GM23338 (cell line): ENCODE measurements around the gene GABRB3. TPM values are rescaled to one million over a fixed set of nuclear protein-coding genes. Genes with fewer than 3 reads are reported as not detected.

Experiments
- ATAC-seq: fragments of 200-7000 bp; cut with Tn5 transposase; 3 replicates; pipeline ENCODE4 v1.9.1; 2020
- DNase-seq: peaks from one replicate; pipeline ENCODE4 v3.0.0-alpha.2; 2015; ENCODE audit warnings: low spot score
- H2AFZ ChIP-seq: fragments of 200-600 bp; sonication (generic); 2 replicates; pipeline ENCODE4 v1.8.0; 2016; ENCODE audit warnings: antibody characterized with exemption, mild to moderate bottlenecking, moderate library complexity
- H3F3A ChIP-seq: fragments of 200-600 bp; sonication (generic); replicated peaks from 2 replicates; pipeline ENCODE4 v1.8.0; 2017; ENCODE audit warnings: antibody characterized with exemption, mixed run types, low read depth
- H3K27ac ChIP-seq: fragments of 200-600 bp; sonication (generic); 2 replicates; pipeline ENCODE4 v1.6.1; 2016; ENCODE audit warnings: low read depth
- H3K27me3 ChIP-seq: fragments of 200-600 bp; sonication (generic); 2 replicates; pipeline ENCODE4 v1.8.0; 2016; ENCODE audit warnings: mild to moderate bottlenecking, mixed run types, moderate library complexity; ENCODE audit not compliant: insufficient read depth
- H3K36me3 ChIP-seq: fragments of 200-600 bp; sonication (generic); 2 replicates; pipeline ENCODE4 v1.8.0; 2016; ENCODE audit warnings: mild to moderate bottlenecking; ENCODE audit not compliant: insufficient read depth
- H3K4me1 ChIP-seq: fragments of 200-600 bp; sonication (generic); 2 replicates; pipeline ENCODE4 v1.8.0; 2016; ENCODE audit warnings: mild to moderate bottlenecking, moderate library complexity; ENCODE audit not compliant: insufficient read depth
- H3K4me2 ChIP-seq: fragments of 200-600 bp; sonication (generic); 2 replicates; pipeline ENCODE4 v1.7.1; 2017; ENCODE audit warnings: mixed run types
- H3K4me3 ChIP-seq: fragments of 200-600 bp; sonication (generic); 2 replicates; pipeline ENCODE4 v1.6.1; 2016; ENCODE audit warnings: mixed run types
- H3K79me2 ChIP-seq: fragments of 200-600 bp; sonication (generic); replicated peaks from 2 replicates; pipeline ENCODE4 v1.8.0; 2017; ENCODE audit warnings: mild to moderate bottlenecking; ENCODE audit not compliant: insufficient read depth
- H3K9me2 ChIP-seq: fragments of 200-600 bp; sonication (generic); 2 replicates; pipeline ENCODE4 v1.8.0; 2017; ENCODE audit not compliant: insufficient read depth
- H4K20me1 ChIP-seq: fragments of 200-600 bp; sonication (generic); replicated peaks from 2 replicates; pipeline ENCODE4 v1.8.0; 2017; ENCODE audit warnings: mild to moderate bottlenecking; ENCODE audit not compliant: insufficient read depth
- H3K27ac Mint-ChIP-seq: 2 replicates; pipeline ENCODE4 v1.8.0; 2020; ENCODE audit warnings: inconsistent platforms, mild to moderate bottlenecking, moderate library complexity, mixed read lengths
- H3K27me3 Mint-ChIP-seq: 3 replicates; pipeline ENCODE4 v1.8.0; 2022; ENCODE audit warnings: low read depth, mild to moderate bottlenecking, moderate library complexity, mixed read lengths, inconsistent platforms; ENCODE audit not compliant: insufficient read depth, poor library complexity
- H3K36me3 Mint-ChIP-seq: 3 replicates; pipeline ENCODE4 v1.8.0; 2021; ENCODE audit warnings: low read depth, mild to moderate bottlenecking, inconsistent platforms, moderate library complexity, mixed read lengths
- H3K4me1 Mint-ChIP-seq: 3 replicates; pipeline ENCODE4 v1.8.0; 2020; ENCODE audit warnings: mild to moderate bottlenecking, inconsistent platforms, mixed read lengths
- H3K4me3 Mint-ChIP-seq: 3 replicates; pipeline ENCODE4 v1.8.0; 2021; ENCODE audit warnings: moderate library complexity, mild to moderate bottlenecking, inconsistent platforms, mixed read lengths
- H3K9me3 Mint-ChIP-seq: 3 replicates; pipeline ENCODE4 v1.8.0; 2020; ENCODE audit warnings: moderate library complexity, mild to moderate bottlenecking, inconsistent platforms, mixed read lengths
- CREB1 ChIP-seq: fragments of 250-450 bp; sonication (Bioruptor Pico); IDR thresholded peaks from 2 replicates; pipeline ENCODE4 v1.5.0; 2020; ENCODE audit warnings: low read depth, mild to moderate bottlenecking, moderate library complexity
- EZH2 ChIP-seq: fragments of 200-600 bp; sonication (generic); IDR thresholded peaks from one replicate; pipeline ENCODE4 v1.8.0; 2017; ENCODE audit warnings: antibody characterized with exemption, mild to moderate bottlenecking, low read depth; ENCODE audit not compliant: unreplicated experiment
- EZH2phosphoT487 ChIP-seq: fragments of 200-600 bp; sonication (generic); IDR thresholded peaks from one replicate; pipeline ENCODE4 v1.8.1; 2018; ENCODE audit warnings: antibody characterized with exemption; ENCODE audit not compliant: unreplicated experiment
- STAT1 ChIP-seq: IDR thresholded peaks from one replicate; pipeline ENCODE4 v1.6.1; 2016; ENCODE audit warnings: antibody characterized with exemption; ENCODE audit not compliant: unreplicated experiment
- polyA plus RNA-seq: library from polyadenylated mRNA; unstranded; fragments of >200 nt; fragmentation: Nextera tagmentation; extraction: Ambion mirVana; gene quantifications from 2 replicates; pipeline ENCODE4 v1.2.1, GENCODE V29; 2016
- total RNA-seq: library from RNA; depleted of rRNA; stranded (reverse); fragments of >200 nt; shearing (Covaris generic); gene quantifications from 2 replicates; pipeline ENCODE4 v1.2.3, GENCODE V29; 2014
- TF ChIP-seq, protein P1 (sequence below): fragments of 250-450 bp; sonication (Bioruptor Pico); IDR thresholded peaks from 2 replicates; pipeline ENCODE4 v1.5.0; 2020; ENCODE audit warnings: mild to moderate bottlenecking, moderate library complexity

GABRB3 gene
- total and polyA plus RNA-seq, 2 experiments from 2014 or later = 56.5 to 131 TPM

- Histone ChIP-seq H3F3A (peaks cover 4% of the 10 kb centered on the region; the same call in 1 of the 2 replicates), H3K36me3 (no peaks in the 10 kb centered on the region), H3K4me2 (peak overlapping the region; percentile 52), H3K4me1 (peaks cover 65% of the 10 kb centered on the region), H3K9me2 (peaks cover 12% of the 10 kb centered on the region), H4K20me1 (peaks cover 4% of the 10 kb centered on the region; the same call in 1 of the 2 replicates), H3K27me3 (no peaks in the 10 kb centered on the region), H3K27ac (peak overlapping the region; percentile 82), H3K79me2 (peaks cover 72% of the 10 kb centered on the region), H3K4me3 (no peak overlapping the region), H2AFZ (no peak overlapping the region)
- Mint-ChIP-seq H3K27ac (peak overlapping the region; percentile 15; the same call in 1 of the 2 replicates), H3K4me3 (no peak overlapping the region), H3K4me1 (peaks cover 77% of the 10 kb centered on the region), H3K36me3 (peaks cover 26% of the 10 kb centered on the region), H3K27me3 (peaks cover 5% of the 10 kb centered on the region), H3K9me3 (peaks cover 7% of the 10 kb centered on the region; the same call in 2 of the 3 replicates)
- no peak for DNase-seq
- TF ChIP-seq, protein P1, sequence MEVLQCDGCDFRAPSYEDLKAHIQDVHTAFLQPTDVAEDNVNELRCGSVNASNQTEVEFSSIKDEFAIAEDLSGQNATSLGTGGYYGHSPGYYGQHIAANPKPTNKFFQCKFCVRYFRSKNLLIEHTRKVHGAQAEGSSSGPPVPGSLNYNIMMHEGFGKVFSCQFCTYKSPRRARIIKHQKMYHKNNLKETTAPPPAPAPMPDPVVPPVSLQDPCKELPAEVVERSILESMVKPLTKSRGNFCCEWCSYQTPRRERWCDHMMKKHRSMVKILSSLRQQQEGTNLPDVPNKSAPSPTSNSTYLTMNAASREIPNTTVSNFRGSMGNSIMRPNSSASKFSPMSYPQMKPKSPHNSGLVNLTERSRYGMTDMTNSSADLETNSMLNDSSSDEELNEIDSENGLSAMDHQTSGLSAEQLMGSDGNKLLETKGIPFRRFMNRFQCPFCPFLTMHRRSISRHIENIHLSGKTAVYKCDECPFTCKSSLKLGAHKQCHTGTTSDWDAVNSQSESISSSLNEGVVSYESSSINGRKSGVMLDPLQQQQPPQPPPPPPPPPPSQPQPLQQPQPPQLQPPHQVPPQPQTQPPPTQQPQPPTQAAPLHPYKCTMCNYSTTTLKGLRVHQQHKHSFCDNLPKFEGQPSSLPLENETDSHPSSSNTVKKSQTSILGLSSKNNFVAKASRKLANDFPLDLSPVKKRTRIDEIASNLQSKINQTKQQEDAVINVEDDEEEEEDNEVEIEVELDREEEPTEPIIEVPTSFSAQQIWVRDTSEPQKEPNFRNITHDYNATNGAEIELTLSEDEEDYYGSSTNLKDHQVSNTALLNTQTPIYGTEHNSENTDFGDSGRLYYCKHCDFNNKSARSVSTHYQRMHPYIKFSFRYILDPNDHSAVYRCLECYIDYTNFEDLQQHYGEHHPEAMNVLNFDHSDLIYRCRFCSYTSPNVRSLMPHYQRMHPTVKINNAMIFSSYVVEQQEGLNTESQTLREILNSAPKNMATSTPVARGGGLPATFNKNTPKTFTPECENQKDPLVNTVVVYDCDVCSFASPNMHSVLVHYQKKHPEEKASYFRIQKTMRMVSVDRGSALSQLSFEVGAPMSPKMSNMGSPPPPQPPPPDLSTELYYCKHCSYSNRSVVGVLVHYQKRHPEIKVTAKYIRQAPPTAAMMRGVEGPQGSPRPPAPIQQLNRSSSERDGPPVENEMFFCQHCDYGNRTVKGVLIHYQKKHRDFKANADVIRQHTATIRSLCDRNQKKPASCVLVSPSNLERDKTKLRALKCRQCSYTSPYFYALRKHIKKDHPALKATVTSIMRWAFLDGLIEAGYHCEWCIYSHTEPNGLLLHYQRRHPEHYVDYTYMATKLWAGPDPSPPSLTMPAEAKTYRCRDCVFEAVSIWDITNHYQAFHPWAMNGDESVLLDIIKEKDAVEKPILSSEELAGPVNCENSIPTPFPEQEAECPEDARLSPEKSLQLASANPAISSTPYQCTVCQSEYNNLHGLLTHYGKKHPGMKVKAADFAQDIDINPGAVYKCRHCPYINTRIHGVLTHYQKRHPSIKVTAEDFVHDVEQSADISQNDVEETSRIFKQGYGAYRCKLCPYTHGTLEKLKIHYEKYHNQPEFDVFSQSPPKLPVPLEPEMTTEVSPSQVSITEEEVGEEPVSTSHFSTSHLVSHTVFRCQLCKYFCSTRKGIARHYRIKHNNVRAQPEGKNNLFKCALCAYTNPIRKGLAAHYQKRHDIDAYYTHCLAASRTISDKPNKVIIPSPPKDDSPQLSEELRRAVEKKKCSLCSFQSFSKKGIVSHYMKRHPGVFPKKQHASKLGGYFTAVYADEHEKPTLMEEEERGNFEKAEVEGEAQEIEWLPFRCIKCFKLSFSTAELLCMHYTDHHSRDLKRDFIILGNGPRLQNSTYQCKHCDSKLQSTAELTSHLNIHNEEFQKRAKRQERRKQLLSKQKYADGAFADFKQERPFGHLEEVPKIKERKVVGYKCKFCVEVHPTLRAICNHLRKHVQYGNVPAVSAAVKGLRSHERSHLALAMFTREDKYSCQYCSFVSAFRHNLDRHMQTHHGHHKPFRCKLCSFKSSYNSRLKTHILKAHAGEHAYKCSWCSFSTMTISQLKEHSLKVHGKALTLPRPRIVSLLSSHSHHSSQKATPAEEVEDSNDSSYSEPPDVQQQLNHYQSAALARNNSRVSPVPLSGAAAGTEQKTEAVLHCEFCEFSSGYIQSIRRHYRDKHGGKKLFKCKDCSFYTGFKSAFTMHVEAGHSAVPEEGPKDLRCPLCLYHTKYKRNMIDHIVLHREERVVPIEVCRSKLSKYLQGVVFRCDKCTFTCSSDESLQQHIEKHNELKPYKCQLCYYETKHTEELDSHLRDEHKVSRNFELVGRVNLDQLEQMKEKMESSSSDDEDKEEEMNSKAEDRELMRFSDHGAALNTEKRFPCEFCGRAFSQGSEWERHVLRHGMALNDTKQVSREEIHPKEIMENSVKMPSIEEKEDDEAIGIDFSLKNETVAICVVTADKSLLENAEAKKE (CRISPR knock-in tag) = no peak
- no peak for TF ChIP-seq EZH2phosphoT487
- no peak for TF ChIP-seq CREB1 (CRISPR knock-in tag)
- no peak for ATAC-seq
Observed at GRCh38 chr15:26632500-26632899, 140.4 kb downstream of the GABRB3 start.

DNA sequence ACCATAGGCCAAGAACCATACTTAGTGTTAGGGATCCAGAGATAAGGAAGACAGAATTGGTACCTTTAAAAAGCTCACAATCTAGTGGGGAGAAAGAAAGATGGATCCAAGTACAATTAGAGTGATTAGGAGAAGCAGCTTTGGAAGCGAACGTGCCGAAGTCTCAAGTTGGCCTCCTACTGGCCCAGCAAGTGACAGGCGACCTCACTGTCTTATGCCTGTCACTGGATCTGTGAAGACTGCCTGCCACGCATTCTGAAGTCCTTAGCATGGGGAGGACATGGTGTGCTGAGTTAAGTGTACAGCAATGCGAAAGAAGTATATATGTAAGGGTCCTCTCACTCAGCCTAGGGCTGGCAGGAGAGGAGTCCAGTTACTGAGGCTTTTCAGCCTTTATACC lies 141.0 kb downstream of the GABRB3 start:
- H3F3A ChIP-seq = peaks cover 4% of the 10 kb centered on the region; the same call in 1 of the 2 replicates
- peak; percentile 16 for ATAC-seq
- DNase-seq = peak; percentile 32
- Mint-ChIP-seq H3K27ac (peak overlapping the region; percentile 75), H3K4me3 (0 out of 3 replicates have a peak overlapping the region, but pooled peaks have one; percentile 6), H3K9me3 (peaks cover 13% of the 10 kb centered on the region), H3K36me3 (peaks cover 27% of the 10 kb centered on the region), H3K4me1 (peaks cover 73% of the 10 kb centered on the region), H3K27me3 (peaks cover 5% of the 10 kb centered on the region)
- H3K9me2 ChIP-seq = peaks cover 6% of the 10 kb centered on the region; the same call in 1 of the 2 replicates
- H3K4me3 ChIP-seq = no peak overlapping the region
- peaks cover 72% of the 10 kb centered on the region for H3K79me2 ChIP-seq
- peaks cover 4% of the 10 kb centered on the region; the same call in 1 of the 2 replicates for H4K20me1 ChIP-seq
- peaks cover 65% of the 10 kb centered on the region for H3K4me1 ChIP-seq
- H3K4me2 ChIP-seq = peak overlapping the region; percentile 52
- peak overlapping the region; percentile 82 for H3K27ac ChIP-seq
- no peak overlapping the region for H2AFZ ChIP-seq
- no peaks in the 10 kb centered on the region for H3K27me3 ChIP-seq
- H3K36me3 ChIP-seq = 0 out of 2 replicates have a peak, but pooled peaks cover 2% of the 10 kb centered on the region
- TF ChIP-seq STAT1 = no peak
- TF ChIP-seq, protein P1 (CRISPR knock-in tag) = no peak
- TF ChIP-seq EZH2 = no peak
